GM10847 (cell line): ENCODE data around the gene ZNF777.

Source experiments
- POLR2A ChIP-seq: IDR thresholded peaks from 2 replicates; pipeline ENCODE4 v1.6.1; 2011; ENCODE audit not compliant: insufficient read length; ENCODE audit errors: extremely low read depth

ZNF777 gene

DNA sequence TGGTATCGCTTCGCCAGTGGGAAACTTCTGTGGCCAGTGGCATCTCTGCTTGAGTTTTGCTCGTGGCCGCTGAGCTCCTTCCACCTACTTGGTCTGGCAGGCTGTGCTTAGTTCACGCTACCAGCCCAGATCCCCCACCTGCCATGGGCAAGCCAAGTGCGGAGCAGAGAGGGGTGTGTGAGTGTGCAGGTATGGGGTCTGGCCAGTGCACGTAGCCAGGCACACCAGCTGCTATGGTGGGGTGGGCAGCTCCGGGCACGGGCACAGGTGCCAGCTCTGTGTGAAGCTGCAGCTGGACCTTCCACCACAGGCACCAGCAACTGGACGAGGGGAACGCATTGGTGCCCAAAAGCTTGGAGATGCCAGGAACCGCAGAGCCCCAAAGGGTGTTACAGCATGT lies 56.5 kb downstream of the ZNF777 start:
- no peak for TF ChIP-seq POLR2A

- TF ChIP-seq POLR2A, result no peak
These were observed 62.6 kb downstream of the ZNF777 start for GRCh38 chr7:149398195-149398820.

GRCh38 chr7:149397470-149398043 lies 63.3 kb downstream of the ZNF777 start:
- TF ChIP-seq POLR2A, result no peak

- no peak for TF ChIP-seq POLR2A
These were observed 75.5 kb downstream of the ZNF777 start for GRCh38 chr7:149385195-149385950.
